Uterus (tissue), 2 donors: ENCODE data around the gene PPCDC.

Experiments
- POLR2A ChIP-seq, 2 donors: fragments of 450-650 bp; IDR thresholded peaks; one replicate each; pipeline ENCODE4 v1.6.1; 2016; ENCODE audit warnings: antibody characterized with exemption in 2 of 2, mild to moderate bottlenecking in 1 of 2, moderate library complexity in 1 of 2
- TF ChIP-seq, protein P1 (sequence below), 4 experiments: fragments of 200-600 bp in 2 of 4; fragments of 450-650 bp in 2 of 4; sonication (generic) in 2 of 4; IDR thresholded peaks; one replicate each; pipeline ENCODE4 v1.5.1; 2016 to 2019; ENCODE audit warnings: antibody characterized with exemption in 4 of 4, mild to moderate bottlenecking in 2 of 4, moderate library complexity in 1 of 4

DNA sequence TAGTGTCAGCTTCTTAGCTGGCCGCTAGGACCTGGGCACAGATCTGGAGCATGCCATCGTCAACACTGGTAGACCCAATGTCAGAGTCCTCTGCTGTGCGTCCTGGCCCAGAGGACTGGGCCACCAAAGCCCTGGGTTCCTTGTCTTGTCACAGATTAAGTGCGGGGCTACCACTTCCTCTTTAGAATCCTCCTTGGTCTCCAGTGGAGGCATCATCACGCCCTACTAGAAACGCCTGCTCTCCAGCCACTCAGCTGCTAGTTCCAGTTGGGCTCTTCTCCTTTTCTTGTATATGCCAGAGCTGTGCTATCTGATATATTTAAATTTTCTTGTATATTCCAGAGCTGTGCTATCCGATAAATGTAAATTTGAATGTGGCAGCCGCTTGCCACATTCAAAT is 11.2 kb downstream of the PPCDC start:
- TF ChIP-seq, protein P1, sequence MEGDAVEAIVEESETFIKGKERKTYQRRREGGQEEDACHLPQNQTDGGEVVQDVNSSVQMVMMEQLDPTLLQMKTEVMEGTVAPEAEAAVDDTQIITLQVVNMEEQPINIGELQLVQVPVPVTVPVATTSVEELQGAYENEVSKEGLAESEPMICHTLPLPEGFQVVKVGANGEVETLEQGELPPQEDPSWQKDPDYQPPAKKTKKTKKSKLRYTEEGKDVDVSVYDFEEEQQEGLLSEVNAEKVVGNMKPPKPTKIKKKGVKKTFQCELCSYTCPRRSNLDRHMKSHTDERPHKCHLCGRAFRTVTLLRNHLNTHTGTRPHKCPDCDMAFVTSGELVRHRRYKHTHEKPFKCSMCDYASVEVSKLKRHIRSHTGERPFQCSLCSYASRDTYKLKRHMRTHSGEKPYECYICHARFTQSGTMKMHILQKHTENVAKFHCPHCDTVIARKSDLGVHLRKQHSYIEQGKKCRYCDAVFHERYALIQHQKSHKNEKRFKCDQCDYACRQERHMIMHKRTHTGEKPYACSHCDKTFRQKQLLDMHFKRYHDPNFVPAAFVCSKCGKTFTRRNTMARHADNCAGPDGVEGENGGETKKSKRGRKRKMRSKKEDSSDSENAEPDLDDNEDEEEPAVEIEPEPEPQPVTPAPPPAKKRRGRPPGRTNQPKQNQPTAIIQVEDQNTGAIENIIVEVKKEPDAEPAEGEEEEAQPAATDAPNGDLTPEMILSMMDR (IDR thresholded peaks at IDR 0.05): no peak
- TF ChIP-seq POLR2A (IDR thresholded peaks at IDR 0.05): no peak
